Stimulated activated CD4-positive, alpha-beta T cell treated with anti-CD3 and anti-CD28 coated beads, Interleukin-12 subunit alpha, Interleukin-12 subunit beta, amount 100 ng/mL, for 4 hours (primary cell): ENCODE measurements around the gene TMEM154.

Experiments
- DNase-seq: peaks from one replicate; pipeline ENCODE4 v3.0.0-alpha.2; 2020

The TMEM154 gene

GRCh38 chr4:152620915-152621314 is 58.9 kb downstream of the TMEM154 start:
- DNase-seq, result no peak

- DNase-seq, result no peak
Measured at GRCh38 chr4:152620218-152620617, 59.6 kb downstream of the TMEM154 start.

GRCh38 chr4:152619556-152619955 is 60.2 kb downstream of the TMEM154 start:
- DNase-seq, result no peak

GRCh38 chr4:152618971-152619370 is 60.8 kb downstream of the TMEM154 start:
- no peak for DNase-seq

GRCh38 chr4:152616804-152617203 is 63.0 kb downstream of the TMEM154 start:
- no peak for DNase-seq

DNA sequence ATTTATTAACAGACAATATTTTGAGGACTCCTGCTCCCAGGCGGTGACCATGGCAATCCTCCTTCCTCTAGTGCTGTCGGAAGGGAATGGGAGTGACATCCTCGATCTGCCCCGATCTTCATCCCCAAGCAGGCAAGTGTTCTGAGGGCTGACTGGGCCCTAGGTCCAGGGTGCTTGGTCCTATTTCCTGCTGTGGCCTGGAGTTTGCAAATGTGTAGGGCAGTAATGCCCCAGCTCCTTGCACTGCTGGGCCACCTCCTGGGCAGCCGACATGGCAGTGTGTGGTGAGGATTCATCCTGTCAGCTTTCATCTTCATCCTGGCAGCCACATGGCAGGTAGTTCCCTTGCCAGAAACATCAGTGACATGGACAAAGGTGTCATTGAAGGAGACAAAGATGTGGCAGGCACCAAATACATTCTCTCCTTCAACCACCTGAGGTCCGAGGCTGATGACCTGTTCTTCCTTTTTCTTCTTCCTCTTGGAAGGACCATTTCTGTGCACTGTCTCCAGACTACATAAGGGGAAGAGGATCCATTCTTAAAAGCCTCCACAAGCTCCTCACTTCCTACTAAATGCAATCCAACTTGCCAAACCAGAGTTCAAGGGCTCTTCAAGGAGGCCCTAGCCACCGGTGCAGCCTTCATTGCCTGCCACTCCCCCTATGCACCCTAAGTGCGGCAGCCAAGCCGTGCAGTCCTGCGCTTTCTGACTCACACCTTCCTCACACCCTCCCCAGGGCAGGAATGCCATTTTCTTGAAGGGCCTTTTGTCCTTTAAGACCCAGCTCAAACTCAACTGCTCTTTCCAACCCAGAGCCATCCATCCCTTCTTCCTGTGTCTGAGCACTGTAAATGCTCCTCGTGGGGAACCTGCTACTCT is 65.7 kb downstream of the TMEM154 start:
- DNase-seq, result no peak

DNA sequence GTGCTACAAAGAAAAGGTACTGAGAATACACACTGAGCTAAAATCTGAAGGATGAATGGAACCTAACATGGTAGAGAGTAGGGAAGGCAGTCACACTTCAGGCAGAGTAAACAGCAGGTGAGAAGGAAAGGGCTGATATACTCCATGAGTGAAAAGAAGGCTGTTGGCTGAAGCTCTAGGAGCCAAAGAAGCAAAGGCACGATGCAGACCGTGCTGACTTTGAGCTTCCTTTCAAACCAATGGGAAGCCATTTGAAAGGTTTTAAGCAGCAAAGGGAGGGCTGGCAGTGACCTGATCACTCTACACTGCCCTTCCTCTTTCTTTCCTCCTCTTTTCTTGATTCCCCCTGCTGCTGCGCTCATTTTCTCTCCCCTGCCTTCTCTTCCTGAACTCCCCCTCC is 66.4 kb downstream of the TMEM154 start:
- DNase-seq, result no peak

DNA sequence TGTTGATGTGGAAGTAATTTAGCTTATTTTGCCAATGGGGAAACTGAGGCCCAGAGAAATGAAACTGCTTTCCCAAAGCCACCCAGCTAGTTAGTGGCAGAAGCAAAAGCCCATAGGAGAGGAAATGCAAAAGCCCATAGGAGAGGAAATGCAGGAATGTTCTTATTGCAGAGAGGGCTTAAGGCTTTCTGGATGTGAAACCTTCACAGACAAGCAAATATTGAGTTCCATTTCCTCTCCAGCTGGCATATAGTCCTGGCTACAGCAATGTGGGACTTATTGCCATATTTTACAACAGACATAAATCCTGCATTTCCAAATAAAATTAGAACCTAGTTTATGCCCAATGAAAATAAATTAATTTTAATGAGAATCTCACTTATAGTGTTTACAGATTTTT is 69.7 kb downstream of the TMEM154 start:
- DNase-seq, result no peak

DNA sequence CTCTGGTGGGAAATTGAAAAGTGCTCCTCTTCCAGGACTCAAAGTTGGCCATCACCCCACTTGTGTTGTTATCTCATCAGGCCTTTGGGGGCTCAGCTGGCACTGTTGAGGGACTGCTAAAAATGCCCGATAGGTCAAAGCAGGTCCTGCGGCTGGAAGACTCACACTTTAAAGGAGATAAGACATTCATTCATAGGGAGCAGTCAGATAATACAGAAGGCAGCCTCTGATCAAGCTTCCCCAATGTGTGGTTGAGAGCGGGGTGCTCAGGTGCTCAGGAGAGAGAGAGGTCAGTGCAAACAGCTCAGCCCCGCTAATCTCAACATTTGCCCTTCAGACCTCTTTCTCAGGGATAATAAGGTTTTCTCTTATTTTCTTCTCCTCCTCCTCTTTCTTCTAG is 70.3 kb downstream of the TMEM154 start:
- DNase-seq, result no peak

- DNase-seq, result no peak
Measured at GRCh38 chr4:152607178-152607577, 72.6 kb downstream of the TMEM154 start.

DNA sequence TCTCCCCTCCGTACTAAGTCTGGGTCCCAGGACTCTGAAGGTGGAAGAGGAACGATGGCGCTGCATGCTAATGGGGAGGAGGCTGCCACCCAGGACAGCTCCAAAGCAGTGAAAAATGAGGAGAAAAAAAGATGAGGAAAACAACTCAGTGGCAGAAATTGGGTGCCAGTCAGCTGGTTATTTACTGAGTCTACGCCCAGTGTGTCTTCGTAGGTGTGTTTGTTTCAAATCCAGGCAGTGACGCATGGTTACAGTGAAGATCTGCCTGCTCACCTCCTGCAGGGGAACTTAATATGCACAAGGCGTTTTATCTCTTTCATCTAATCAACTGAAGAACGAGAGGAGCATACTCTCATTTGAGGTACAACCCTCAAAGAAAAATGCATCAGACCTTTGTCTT is 73.0 kb downstream of the TMEM154 start:
- no peak for DNase-seq

DNA sequence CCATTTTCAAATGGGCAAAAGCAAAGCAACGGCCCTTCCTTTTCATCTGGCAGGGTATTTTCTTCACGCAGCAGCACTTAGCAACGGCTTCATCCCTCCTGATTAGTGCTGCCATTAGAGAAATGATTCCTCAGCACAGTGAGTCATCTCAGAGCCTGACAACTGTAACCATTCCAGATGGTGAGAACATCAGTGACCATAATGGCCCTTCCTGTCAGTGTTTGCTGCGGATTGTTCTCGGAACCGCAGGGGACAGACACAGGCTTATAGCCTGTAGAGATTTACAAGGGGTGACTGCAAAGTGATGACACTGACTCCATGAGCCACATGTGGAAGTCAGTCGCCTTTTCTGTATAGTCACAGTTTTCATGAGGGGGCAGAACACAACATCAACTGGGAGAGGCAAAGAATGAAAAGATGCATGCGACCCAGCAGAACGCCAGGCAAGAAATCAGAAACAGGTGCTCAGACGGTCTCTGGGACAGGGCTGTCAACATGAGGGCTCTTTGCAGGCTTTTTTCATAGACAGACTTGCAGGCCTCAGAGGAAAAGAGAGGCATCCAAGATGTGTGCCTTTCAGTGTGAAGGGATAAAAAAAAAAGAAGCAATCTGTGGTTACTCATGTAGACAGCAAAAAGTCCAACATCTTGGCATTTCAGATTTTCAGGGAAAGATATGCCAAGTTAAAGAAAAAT is 74.0 kb downstream of the TMEM154 start:
- DNase-seq, result no peak

DNA sequence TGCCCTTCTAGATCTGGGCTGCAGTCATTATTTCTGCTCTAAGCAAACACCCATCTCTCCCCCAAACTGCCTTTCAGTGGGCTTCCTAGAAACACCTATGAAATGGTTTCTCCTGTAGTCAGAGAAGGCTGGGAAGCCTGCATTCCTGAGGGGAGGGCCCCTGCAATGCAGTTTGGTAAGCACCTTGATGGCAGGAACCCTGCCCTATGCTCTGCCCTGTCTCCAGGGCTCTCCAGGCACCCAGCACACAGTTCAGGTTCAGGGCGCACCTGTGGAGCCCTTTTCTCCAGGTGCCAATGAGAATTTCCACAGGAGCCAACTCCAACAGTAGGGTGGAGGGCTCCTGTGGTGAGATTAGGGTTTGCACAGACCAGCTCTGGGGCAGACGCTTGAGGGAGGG is 74.8 kb downstream of the TMEM154 start:
- DNase-seq, result no peak

- no peak for DNase-seq
Measured at GRCh38 chr4:152601156-152601555, 78.6 kb downstream of the TMEM154 start.

- DNase-seq, result no peak
Measured at GRCh38 chr4:152599636-152600035, 80.2 kb downstream of the TMEM154 start.

- no peak for DNase-seq
Measured at GRCh38 chr4:152599095-152599494, 80.7 kb downstream of the TMEM154 start.

DNA sequence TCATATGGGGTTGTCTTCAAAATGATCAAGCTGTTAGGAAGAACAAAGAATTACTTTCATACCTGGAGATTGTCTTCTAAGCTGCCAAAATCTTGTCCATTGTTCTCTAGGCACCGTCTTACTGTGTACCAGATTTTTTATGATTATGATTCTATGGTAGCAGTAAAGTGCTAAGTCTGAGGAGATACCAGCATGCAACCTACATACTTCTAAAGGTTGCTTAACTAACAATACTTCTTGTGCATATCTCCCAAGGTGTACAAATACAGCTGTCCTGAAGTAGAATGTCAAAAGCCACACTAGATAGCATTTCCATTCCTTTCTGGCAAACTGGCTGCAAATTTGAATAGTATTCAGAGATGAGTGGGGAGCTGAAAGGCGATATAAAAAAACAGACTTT is 81.3 kb downstream of the TMEM154 start:
- DNase-seq, result no peak

DNA sequence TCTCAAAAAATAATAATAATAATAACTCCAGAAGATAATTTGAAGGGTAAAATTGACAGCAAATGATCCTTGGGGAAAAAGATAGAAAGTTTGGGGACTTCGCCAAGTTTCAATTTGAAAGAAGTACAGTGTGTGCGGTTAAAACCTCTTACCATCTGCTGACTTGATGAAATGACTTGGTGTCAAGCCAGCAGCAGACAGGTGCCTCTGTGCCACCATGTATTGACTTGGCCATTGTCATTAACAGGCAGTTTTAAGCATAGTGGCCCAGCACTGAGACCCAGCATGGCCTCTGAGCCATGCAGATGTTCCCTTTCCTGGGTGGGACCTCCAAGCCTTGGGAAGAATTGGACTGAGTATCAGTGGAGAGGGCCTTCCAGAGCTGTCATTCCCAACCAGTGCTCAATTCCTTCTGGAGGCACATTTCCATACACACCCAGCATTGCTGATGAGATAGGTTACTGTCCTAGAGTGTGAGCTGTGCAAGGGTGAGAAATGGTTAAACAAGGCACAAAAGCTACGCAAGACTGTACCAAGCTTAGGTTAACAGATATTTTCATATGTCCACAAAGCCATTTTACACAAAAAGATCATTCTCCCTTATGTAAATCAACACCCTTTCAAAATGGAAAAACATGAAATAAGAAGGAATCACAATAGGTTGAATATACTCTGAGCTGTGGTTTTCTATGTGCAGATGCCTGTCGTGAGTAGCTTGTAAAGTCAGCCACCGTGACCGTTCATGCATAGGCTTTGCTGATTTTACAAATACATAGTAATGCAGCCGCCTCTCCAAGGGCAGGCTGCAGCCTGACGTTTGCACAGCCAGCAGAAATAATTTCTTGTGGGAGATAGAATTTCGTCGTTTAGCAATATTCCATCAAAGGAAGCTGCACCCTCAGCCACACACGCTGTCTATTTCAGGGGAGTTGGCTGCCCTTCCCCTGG is 84.5 kb downstream of the TMEM154 start:
- no peak for DNase-seq

- no peak for DNase-seq
Measured at GRCh38 chr4:152594057-152594456, 85.7 kb downstream of the TMEM154 start.

- no peak for DNase-seq
Measured at GRCh38 chr4:152591876-152592275, 87.9 kb downstream of the TMEM154 start.

DNA sequence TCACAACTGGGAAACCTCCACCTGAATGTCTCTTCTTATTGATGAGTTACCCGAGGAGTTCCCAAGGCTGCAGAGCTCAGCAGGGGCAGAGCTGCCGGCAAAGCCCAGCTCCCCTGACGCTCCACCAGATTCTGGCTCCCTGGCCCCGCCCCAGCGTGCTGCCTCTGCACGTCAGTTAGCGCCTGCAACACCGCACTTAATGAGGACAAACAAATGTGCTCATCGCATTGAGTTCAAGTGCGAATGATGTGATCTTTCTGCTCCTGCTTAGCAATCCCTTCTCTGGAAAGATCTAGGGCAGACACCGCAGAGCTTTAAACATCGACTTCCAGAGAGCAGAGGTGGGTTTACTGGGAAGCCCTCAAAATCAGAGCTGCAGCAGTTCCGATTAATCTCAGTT is 88.4 kb downstream of the TMEM154 start:
- DNase-seq, result peak; percentile 4

DNA sequence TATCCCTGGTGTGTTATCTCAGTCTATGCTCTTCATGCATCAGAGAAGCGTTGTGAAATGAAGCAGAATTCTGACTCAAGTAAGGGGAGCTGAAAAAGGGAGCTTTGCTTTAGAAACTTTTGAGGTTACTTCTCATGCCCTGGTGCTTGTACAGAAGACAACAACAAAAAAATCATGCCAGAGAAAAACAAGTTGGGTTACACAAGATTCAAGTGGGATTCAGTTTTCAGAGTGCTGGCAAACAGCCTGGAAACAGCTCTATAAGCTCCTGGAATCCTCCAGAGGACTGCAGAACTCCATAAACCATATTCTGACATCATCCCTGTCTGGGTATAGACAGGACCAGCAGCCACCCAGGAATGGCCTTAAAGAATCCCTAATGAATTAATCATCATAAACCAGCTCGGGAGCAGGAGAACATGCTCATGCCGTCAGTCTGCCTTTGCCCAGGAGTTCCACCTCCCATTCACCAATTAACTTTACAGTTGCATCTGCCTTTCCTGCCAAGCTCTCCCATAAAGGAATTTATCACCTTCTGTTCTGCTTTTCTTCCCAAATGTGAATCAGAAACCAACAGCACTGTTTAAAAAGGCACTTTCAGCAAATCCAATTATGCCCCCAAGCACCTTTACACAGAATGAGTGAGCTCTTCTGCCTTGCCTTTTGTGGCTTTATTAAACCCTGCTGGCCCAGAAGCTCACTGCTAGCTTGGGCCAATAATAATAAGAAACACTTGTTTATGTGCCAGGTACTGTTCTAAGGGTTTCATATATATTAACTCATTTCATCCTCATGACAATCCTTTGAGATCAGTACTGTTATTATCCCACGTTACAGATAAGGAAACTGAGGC is 89.4 kb downstream of the TMEM154 start:
- no peak for DNase-seq
